ENCODE measurements around the gene THAP2. TPM values are rescaled to one million over a fixed set of nuclear protein-coding genes. Genes with fewer than 3 reads are reported as not detected.

THAP2 gene
- total and polyA plus RNA-seq, 2 experiments from 2014 or later, result 4.7 to 16.5 TPM

GRCh38 chr12:71671816-71672215, 7.7 kb downstream of the THAP2 start:
- Histone ChIP-seq H3K4me1 (ENCODE audit: insufficient read depth) (0 out of 2 replicates have a peak, but pooled peaks cover 4% of the 10 kb centered on the region), H3K4me3 (no peak overlapping the region), H3K79me2 (replicated peaks; ENCODE audit: insufficient read depth) (no peaks in the 10 kb centered on the region), H3K36me3 (ENCODE audit: insufficient read depth) (no peaks in the 10 kb centered on the region), H3F3A (replicated peaks; ENCODE audit: low read depth) (no peaks in the 10 kb centered on the region), H3K27me3 (ENCODE audit: insufficient read depth) (no peaks in the 10 kb centered on the region), H3K9me2 (ENCODE audit: insufficient read depth) (no peaks in the 10 kb centered on the region), H3K4me2 (no peak overlapping the region), H4K20me1 (replicated peaks; ENCODE audit: insufficient read depth) (no peaks in the 10 kb centered on the region), H3K27ac (ENCODE audit: low read depth) (no peak overlapping the region), H2AFZ (no peak overlapping the region)
- ATAC-seq (no peak), DNase-seq (ENCODE audit: low spot score) (no peak)
- H3K4me3 Mint-ChIP-seq, result no peak overlapping the region
- no peak for TF ChIP-seq ZNF462 (CRISPR knock-in tag; IDR thresholded peaks at IDR 0.05)
- TF ChIP-seq STAT1 (IDR thresholded peaks at IDR 0.05; ENCODE audit: unreplicated experiment), result no peak
- no peak for TF ChIP-seq CREB1 (CRISPR knock-in tag; IDR thresholded peaks at IDR 0.05; ENCODE audit: low read depth)
- TF ChIP-seq CTCF (conservative IDR thresholded peaks at IDR 0.05; ENCODE audit: low read depth in 2 of 2), result no peak
- TF ChIP-seq EZH2 (IDR thresholded peaks at IDR 0.05; ENCODE audit: low read depth, unreplicated experiment), result no peak
- TF ChIP-seq REST (IDR thresholded peaks at IDR 0.05; ENCODE audit: unreplicated experiment), result no peak
- TF ChIP-seq NANOG (IDR thresholded peaks at IDR 0.05; ENCODE audit: borderline replicate concordance), result no peak
- TF ChIP-seq EZH2phosphoT487 (IDR thresholded peaks at IDR 0.05; ENCODE audit: unreplicated experiment), result no peak
- TF ChIP-seq ZNF331 (CRISPR knock-in tag; IDR thresholded peaks at IDR 0.05; ENCODE audit: low read depth), result no peak
- TF ChIP-seq ZNF114 (CRISPR knock-in tag; IDR thresholded peaks at IDR 0.05), result no peak
- TF ChIP-seq ETS1 (IDR thresholded peaks at IDR 0.05), result no peak
- no peak for TF ChIP-seq POLR2AphosphoS5 (IDR thresholded peaks at IDR 0.05; ENCODE audit: low read depth)
- TF ChIP-seq JUNB (IDR thresholded peaks at IDR 0.05; ENCODE audit: unreplicated experiment), result no peak
- H3K27me3 Mint-ChIP-seq (ENCODE audit: insufficient read depth, low read depth, poor library complexity), result no peaks in the 10 kb centered on the region
- H3K4me1 Mint-ChIP-seq, result peaks cover 3% of the 10 kb centered on the region; the same call in 1 of the 3 replicates
- no peaks in the 10 kb centered on the region; the same call in 2 of the 3 replicates for H3K36me3 Mint-ChIP-seq (ENCODE audit: low read depth)
- H3K9me3 Mint-ChIP-seq, result no peaks in the 10 kb centered on the region
- H3K27ac Mint-ChIP-seq, result no peak overlapping the region

Data from GM23338 (cell line).